Smooth muscle cell (in vitro differentiated cells): ENCODE measurements around the gene ASB12. TPM values are rescaled to one million over a fixed set of nuclear protein-coding genes. Genes with fewer than 3 reads are reported as not detected.

ENCODE experiments used
- DNase-seq: peaks from one replicate; lab custom pipeline; 2025; ENCODE audit not compliant: unreplicated experiment; lab: John Stamatoyannopoulos, UW
- H2AFZ ChIP-seq: fragments of 200-600 bp; sonication (generic); 2 replicates; pipeline ENCODE4 v1.6.0; 2016; ENCODE audit warnings: antibody characterized with exemption, low read depth, mild to moderate bottlenecking
- H3F3A ChIP-seq: fragments of 200-600 bp; sonication (generic); 2 replicates; pipeline ENCODE4 v1.6.0; 2017; ENCODE audit warnings: antibody characterized with exemption, low read depth
- H3K27ac ChIP-seq: fragments of 200-600 bp; sonication (generic); 2 replicates; pipeline ENCODE4 v1.5.1; 2016; ENCODE audit warnings: low read depth, mild to moderate bottlenecking
- H3K27me3 ChIP-seq: fragments of 200-600 bp; sonication (generic); 2 replicates; pipeline ENCODE4 v1.6.1; 2016; ENCODE audit warnings: low read depth, mild to moderate bottlenecking
- H3K36me3 ChIP-seq: fragments of 200-600 bp; sonication (generic); 2 replicates; pipeline ENCODE4 v1.5.1; 2016; ENCODE audit warnings: low read depth
- H3K4me1 ChIP-seq: fragments of 200-600 bp; sonication (generic); 2 replicates; pipeline ENCODE4 v1.5.1; 2016; ENCODE audit warnings: low read depth
- H3K4me2 ChIP-seq: fragments of 200-600 bp; sonication (generic); 2 replicates; pipeline ENCODE4 v1.6.0; 2016; ENCODE audit warnings: mild to moderate bottlenecking
- H3K4me3 ChIP-seq: fragments of 200-600 bp; sonication (generic); 2 replicates; pipeline ENCODE4 v1.5.1; 2016; ENCODE audit warnings: mild to moderate bottlenecking
- H3K79me2 ChIP-seq: fragments of 200-600 bp; sonication (generic); 2 replicates; pipeline ENCODE4 v1.6.0; 2016; ENCODE audit warnings: low read depth, mild to moderate bottlenecking
- H3K9ac ChIP-seq: fragments of 200-600 bp; sonication (generic); 2 replicates; pipeline ENCODE4 v1.6.0; 2016; ENCODE audit warnings: low read depth
- H3K9me3 ChIP-seq: fragments of 200-600 bp; sonication (generic); replicated peaks from 2 replicates; pipeline ENCODE4 v1.5.1; 2016; ENCODE audit warnings: low read depth
- H4K20me1 ChIP-seq: fragments of 200-600 bp; sonication (generic); 2 replicates; pipeline ENCODE4 v1.6.0; 2016; ENCODE audit warnings: low read depth
- WGBS: methylation state at CpG from one replicate; pipeline ENCODE4 v1.1.7; 2016; ENCODE audit warnings: low lambda C conversion rate; 5-methylcytosine and 5-hydroxymethylcytosine counted together
- polyA plus RNA-seq: library from polyadenylated mRNA; unstranded; fragments of >200 nt; fragmentation: Nextera tagmentation; extraction: Ambion mirVana; gene quantifications from 2 replicates; pipeline ENCODE4 v1.2.1, GENCODE V29; 2016
- small RNA-seq: library from RNA; depleted of rRNA; stranded (forward); fragments of <200 nt; gene quantifications from one replicate; pipeline ENCODE3, GENCODE V24; 2014
- total RNA-seq: library from RNA; depleted of rRNA; stranded (reverse); fragments of >200 nt; gene quantifications from 2 replicates; pipeline ENCODE4 v1.2.3, GENCODE V29; 2014
- TF ChIP-seq, protein P1 (sequence below): fragments of 200-600 bp; sonication (generic); IDR thresholded peaks from 2 replicates; pipeline ENCODE4 v1.5.1; 2017; ENCODE audit warnings: borderline replicate concordance, mild to moderate bottlenecking, antibody characterized with exemption; ENCODE audit not compliant: insufficient read depth, poor library complexity, severe bottlenecking

Gene ASB12
- total and polyA plus RNA-seq, 2 experiments from 2014 or later, result not detected

GRCh38 chrX:64182208-64182607, 48.2 kb downstream of the ASB12 start:
- 67% methylated on average over 2 of the region's 2 CpGs for WGBS
- H3K4me1 ChIP-seq, result no peaks in the 10 kb centered on the region
- H3K4me3 ChIP-seq, result no peak overlapping the region

GRCh38 chrX:64176876-64177275, 53.5 kb downstream of the ASB12 start:
- no peaks in the 10 kb centered on the region for H4K20me1 ChIP-seq
- H3K4me2 ChIP-seq, result no peak overlapping the region
- H3K27me3 ChIP-seq, result no peaks in the 10 kb centered on the region
- no peaks in the 10 kb centered on the region for H3K9me3 ChIP-seq
- no peaks in the 10 kb centered on the region for H3K4me1 ChIP-seq
- H2AFZ ChIP-seq, result no peak overlapping the region
- H3K9ac ChIP-seq, result no peak overlapping the region
- no peaks in the 10 kb centered on the region for H3K36me3 ChIP-seq
- no peak overlapping the region for H3K27ac ChIP-seq
- no peaks in the 10 kb centered on the region for H3F3A ChIP-seq
- DNase-seq, result no peak
- TF ChIP-seq, protein P1, sequence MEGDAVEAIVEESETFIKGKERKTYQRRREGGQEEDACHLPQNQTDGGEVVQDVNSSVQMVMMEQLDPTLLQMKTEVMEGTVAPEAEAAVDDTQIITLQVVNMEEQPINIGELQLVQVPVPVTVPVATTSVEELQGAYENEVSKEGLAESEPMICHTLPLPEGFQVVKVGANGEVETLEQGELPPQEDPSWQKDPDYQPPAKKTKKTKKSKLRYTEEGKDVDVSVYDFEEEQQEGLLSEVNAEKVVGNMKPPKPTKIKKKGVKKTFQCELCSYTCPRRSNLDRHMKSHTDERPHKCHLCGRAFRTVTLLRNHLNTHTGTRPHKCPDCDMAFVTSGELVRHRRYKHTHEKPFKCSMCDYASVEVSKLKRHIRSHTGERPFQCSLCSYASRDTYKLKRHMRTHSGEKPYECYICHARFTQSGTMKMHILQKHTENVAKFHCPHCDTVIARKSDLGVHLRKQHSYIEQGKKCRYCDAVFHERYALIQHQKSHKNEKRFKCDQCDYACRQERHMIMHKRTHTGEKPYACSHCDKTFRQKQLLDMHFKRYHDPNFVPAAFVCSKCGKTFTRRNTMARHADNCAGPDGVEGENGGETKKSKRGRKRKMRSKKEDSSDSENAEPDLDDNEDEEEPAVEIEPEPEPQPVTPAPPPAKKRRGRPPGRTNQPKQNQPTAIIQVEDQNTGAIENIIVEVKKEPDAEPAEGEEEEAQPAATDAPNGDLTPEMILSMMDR, result no peak
- no peaks in the 10 kb centered on the region for H3K79me2 ChIP-seq
- H3K4me3 ChIP-seq, result no peak overlapping the region

More at GRCh38 chrX:64182208-64182607, 48.2 kb downstream of the ASB12 start:
- Histone ChIP-seq H3K36me3 (no peaks in the 10 kb centered on the region), H4K20me1 (peaks cover 10% of the 10 kb centered on the region), H2AFZ (no peak overlapping the region), H3K9ac (no peak overlapping the region), H3K79me2 (no peaks in the 10 kb centered on the region), H3K9me3 (no peaks in the 10 kb centered on the region), H3K27ac (no peak overlapping the region), H3K4me2 (no peak overlapping the region), H3F3A (no peaks in the 10 kb centered on the region), H3K27me3 (no peaks in the 10 kb centered on the region)
- no peak for DNase-seq
- TF ChIP-seq, protein P1, result no peak

Small RNA genes within 50 kb of the gene (small RNA-seq; reads per million reads assigned to genes)
- gene RN7SL799P, result not detected

Other genes starting within 250 kb of the ASB12 start
- gene AMER1, start 24.9 kb downstream of the ASB12 start, total RNA-seq, result 4.8 and 5.5 TPM in 2 replicates
- 0.14 and 0.16 TPM in 2 replicates for gene AMER1, start 24.9 kb downstream of the ASB12 start, polyA plus RNA-seq
- 0.58 TPM in 1 of 2 replicates, not detected in the other for gene MTMR8, start 164.8 kb upstream of the ASB12 start, total RNA-seq
- 0.43 TPM in 1 of 2 replicates, not detected in the other for gene MTMR8, start 164.8 kb upstream of the ASB12 start, polyA plus RNA-seq